Non-pigmented ciliary epithelial cell (primary cell): Measurements from ENCODE around the gene BOD1.
A peak's percentile ranks its signal among the peaks of the same experiment; 100 is the strongest.

Source experiments
- DNase-seq: peaks from one replicate; pipeline ENCODE4 v3.0.0-alpha.2; 2010; ENCODE audit warnings: low read depth

BOD1 gene

GRCh38 chr5:173616577-173617118, at the start of gene BOD1:
Gene BOD1, minus strand, starts transcription at chr5:173616650. Its CDS starts 214 bp downstream, at chr5:173616436.
- DNase-seq, result peak; percentile 91

GRCh38 chr5:173665326-173665725, 48.9 kb upstream of the BOD1 start:
- no peak for DNase-seq

GRCh38 chr5:173664154-173664526, 47.7 kb upstream of the BOD1 start:
- DNase-seq, result no peak

- no peak for DNase-seq
Observed at GRCh38 chr5:173663352-173664153, 47.1 kb upstream of the BOD1 start.

GRCh38 chr5:173662581-173663351, 46.3 kb upstream of the BOD1 start:
- DNase-seq, result no peak

- DNase-seq, result no peak
Observed at GRCh38 chr5:173660481-173661280, 44.2 kb upstream of the BOD1 start.

GRCh38 chr5:173659423-173659822, 43.0 kb upstream of the BOD1 start:
- no peak for DNase-seq

GRCh38 chr5:173657741-173658356, 41.4 kb upstream of the BOD1 start:
- DNase-seq, result no peak

GRCh38 chr5:173655196-173655797, 38.8 kb upstream of the BOD1 start:
- DNase-seq, result no peak

- no peak for DNase-seq
Observed at GRCh38 chr5:173653822-173654523, 37.5 kb upstream of the BOD1 start.

GRCh38 chr5:173648308-173648866, 31.9 kb upstream of the BOD1 start:
- no peak for DNase-seq

GRCh38 chr5:173646692-173647091, 30.2 kb upstream of the BOD1 start:
- DNase-seq, result no peak

- no peak for DNase-seq
Observed at GRCh38 chr5:173645890-173646574, 29.6 kb upstream of the BOD1 start.

GRCh38 chr5:173645437-173645807, 29.0 kb upstream of the BOD1 start:
- DNase-seq, result no peak

GRCh38 chr5:173644673-173645436, 28.4 kb upstream of the BOD1 start:
- DNase-seq, result no peak

- DNase-seq, result no peak
Observed at GRCh38 chr5:173643964-173644363, 27.5 kb upstream of the BOD1 start.

GRCh38 chr5:173642895-173643481, 26.5 kb upstream of the BOD1 start:
- no peak for DNase-seq

- DNase-seq, result no peak
Observed at GRCh38 chr5:173642191-173642816, 25.9 kb upstream of the BOD1 start.
